Measurements from ENCODE around the gene NPIPA3.
"Not testable (repeated sequence)": the region's sequence is repeated elsewhere in the genome, so short reads cannot be mapped to it uniquely, and the experiment has no call there.

The NPIPA3 gene

DNA sequence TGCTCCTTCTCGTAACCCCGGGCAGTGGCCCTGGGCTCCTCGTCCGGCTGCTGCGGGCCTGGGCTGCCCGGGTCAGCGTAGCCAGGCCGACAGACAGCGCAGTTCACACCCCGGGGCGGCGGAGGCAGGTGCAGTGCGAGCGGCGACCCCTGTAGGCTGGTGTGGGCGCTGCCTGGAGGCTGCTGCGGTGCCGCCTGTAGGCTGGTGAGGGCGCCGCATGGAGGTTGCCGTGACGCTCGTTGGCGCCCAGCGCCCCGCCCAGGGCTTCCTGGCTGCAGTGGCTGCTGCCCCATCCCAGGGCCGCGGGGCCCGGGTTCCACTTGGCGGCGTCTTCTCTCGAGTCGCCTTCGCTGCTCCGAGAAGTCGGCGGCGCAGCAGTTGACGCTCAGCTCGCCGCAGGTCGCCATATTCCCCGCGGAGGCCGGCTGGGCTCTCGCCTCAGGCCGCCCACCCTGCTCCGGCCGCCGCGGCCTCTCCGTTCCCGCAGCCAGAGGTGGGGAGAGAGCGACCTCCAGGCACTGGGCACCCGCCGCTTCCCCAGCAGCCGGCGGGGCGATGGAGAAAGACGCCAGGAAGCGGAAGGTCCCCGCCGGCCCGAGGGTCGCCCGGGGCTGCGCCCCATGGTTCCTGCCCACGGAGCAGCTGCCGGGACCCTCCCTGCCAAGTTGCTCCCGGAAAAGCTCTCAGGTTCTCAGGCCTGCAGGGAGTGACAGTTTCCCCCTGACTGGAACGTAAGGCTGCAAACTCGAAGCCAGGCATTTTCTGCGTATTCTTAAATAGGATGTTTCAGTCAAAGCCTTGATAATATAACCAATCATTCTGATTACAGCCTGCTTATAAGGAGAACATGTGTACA lies 39.3 kb downstream of the NPIPA3 start, which contains the start of gene NPIPA2:
TSS of gene NPIPA2 (plus strand) at position 261 of the 856 bp plus-strand sequence. CDS start 5,533 bp downstream, outside the sequence.
- DNase-seq, result not testable (repeated sequence)

- not testable (repeated sequence) for DNase-seq
Measured at GRCh38 chr16:14773654-14774053, 70.4 kb downstream of the NPIPA3 start.

GRCh38 chr16:14775624-14776023 lies 72.4 kb downstream of the NPIPA3 start:
- DNase-seq, result not testable (repeated sequence)

All from activated effector memory CD4-positive, alpha-beta T cell treated with Interleukin-2 at 50 U/mL for 16 hours (primary cell).